Neural progenitor cell (in vitro differentiated cells): Measurements from ENCODE around the gene SLC35F4. TPM values are rescaled to one million over a fixed set of nuclear protein-coding genes. Genes with fewer than 3 reads are reported as not detected.

Experiments
- DNase-seq: peaks from one replicate; pipeline ENCODE4 v3.0.0-alpha.2; 2016; ENCODE audit warnings: low spot score
- H2AFZ ChIP-seq: fragments of 200-600 bp; sonication (generic); replicated peaks from 2 replicates; pipeline ENCODE4 v1.6.1; 2016; ENCODE audit warnings: antibody characterized with exemption
- H3F3A ChIP-seq: fragments of 200-600 bp; sonication (generic); 2 replicates; pipeline ENCODE4 v1.6.1; 2016; ENCODE audit warnings: antibody characterized with exemption, low read depth
- H3K27ac ChIP-seq: fragments of 200-600 bp; sonication (generic); 2 replicates; pipeline ENCODE4 v1.5.1; 2016; ENCODE audit warnings: mild to moderate bottlenecking
- H3K27me3 ChIP-seq: fragments of 200-600 bp; sonication (generic); 2 replicates; pipeline ENCODE4 v1.6.1; 2016; ENCODE audit warnings: mild to moderate bottlenecking, moderate library complexity
- H3K36me3 ChIP-seq: fragments of 200-600 bp; sonication (generic); 2 replicates; pipeline ENCODE4 v1.5.1; 2016
- H3K4me1 ChIP-seq: fragments of 200-600 bp; sonication (generic); 2 replicates; pipeline ENCODE4 v1.6.1; 2016; ENCODE audit warnings: mixed run types
- H3K4me2 ChIP-seq: fragments of 200-600 bp; sonication (generic); 2 replicates; pipeline ENCODE4 v1.6.1; 2016
- H3K4me3 ChIP-seq: fragments of 200-600 bp; sonication (generic); 2 replicates; pipeline ENCODE4 v1.5.1; 2016
- H3K79me2 ChIP-seq: fragments of 200-600 bp; sonication (generic); 2 replicates; pipeline ENCODE4 v1.6.1; 2016; ENCODE audit warnings: low read depth
- H3K9ac ChIP-seq: fragments of 200-600 bp; sonication (generic); 2 replicates; pipeline ENCODE4 v1.6.1; 2016
- H3K9me3 ChIP-seq: fragments of 200-600 bp; sonication (generic); 2 replicates; pipeline ENCODE4 v1.5.1; 2016; ENCODE audit warnings: low read depth
- H4K20me1 ChIP-seq: fragments of 200-600 bp; sonication (generic); 2 replicates; pipeline ENCODE4 v1.6.1; 2016; ENCODE audit warnings: low read depth
- H3K27ac Mint-ChIP-seq: 3 replicates; pipeline ENCODE4 v1.8.0; 2021; ENCODE audit warnings: mixed read lengths
- H3K27me3 Mint-ChIP-seq: 2 replicates; pipeline ENCODE4 v1.8.0; 2022; ENCODE audit warnings: low read depth, mild to moderate bottlenecking, inconsistent platforms, moderate library complexity, mixed read lengths; ENCODE audit not compliant: insufficient read depth
- H3K36me3 Mint-ChIP-seq: 3 replicates; pipeline ENCODE4 v1.8.0; 2021; ENCODE audit warnings: mixed read lengths
- H3K4me1 Mint-ChIP-seq: 3 replicates; pipeline ENCODE4 v1.8.0; 2021; ENCODE audit warnings: mixed read lengths
- H3K4me3 Mint-ChIP-seq: 3 replicates; pipeline ENCODE4 v1.8.0; 2021; ENCODE audit warnings: mild to moderate bottlenecking, moderate library complexity, mixed read lengths
- H3K9me3 Mint-ChIP-seq: 3 replicates; pipeline ENCODE4 v1.8.0; 2020; ENCODE audit warnings: mixed read lengths
- EZH2 ChIP-seq: fragments of 200-600 bp; sonication (generic); IDR thresholded peaks from 2 replicates; pipeline ENCODE4 v1.6.1; 2017; ENCODE audit warnings: antibody characterized with exemption, mild to moderate bottlenecking, moderate library complexity
- EZH2phosphoT487 ChIP-seq: fragments of 200-600 bp; sonication (generic); IDR thresholded peaks from 2 replicates; pipeline ENCODE4 v1.6.1; 2017; ENCODE audit warnings: antibody characterized with exemption
- total RNA-seq: library from RNA; depleted of rRNA; stranded (reverse); fragments of >200 nt; gene quantifications from 2 replicates; pipeline ENCODE4 v1.2.3, GENCODE V29; 2015; ENCODE audit warnings: low replicate concordance
- TF ChIP-seq, protein P1 (sequence below): fragments of 200-600 bp; sonication (generic); IDR thresholded peaks from 2 replicates; pipeline ENCODE4 v1.5.1; 2017; ENCODE audit warnings: antibody characterized with exemption, mild to moderate bottlenecking

The SLC35F4 gene
- total RNA-seq, 1 donor from 2014 or later: not detected

DNA sequence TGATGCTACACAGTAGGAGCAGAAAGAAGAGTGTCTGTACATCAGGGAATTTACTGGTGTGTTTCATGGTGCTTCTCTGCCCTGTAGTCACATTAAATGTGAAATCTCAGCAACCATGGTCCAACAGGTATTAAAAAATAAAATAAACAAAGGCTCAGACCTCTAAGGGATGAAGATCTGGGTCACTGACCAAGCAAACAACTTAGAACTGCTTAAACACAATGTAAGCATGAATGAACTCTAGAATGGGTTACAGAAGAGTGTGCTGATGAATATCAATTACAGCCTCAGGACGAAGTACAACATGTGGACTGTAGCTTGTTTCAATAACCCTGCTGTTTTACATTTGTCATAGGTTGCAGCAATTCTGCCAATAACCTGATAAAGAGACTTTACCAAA is 47.4 kb downstream of the SLC35F4 start:
- H2AFZ ChIP-seq: no peak overlapping the region

DNA sequence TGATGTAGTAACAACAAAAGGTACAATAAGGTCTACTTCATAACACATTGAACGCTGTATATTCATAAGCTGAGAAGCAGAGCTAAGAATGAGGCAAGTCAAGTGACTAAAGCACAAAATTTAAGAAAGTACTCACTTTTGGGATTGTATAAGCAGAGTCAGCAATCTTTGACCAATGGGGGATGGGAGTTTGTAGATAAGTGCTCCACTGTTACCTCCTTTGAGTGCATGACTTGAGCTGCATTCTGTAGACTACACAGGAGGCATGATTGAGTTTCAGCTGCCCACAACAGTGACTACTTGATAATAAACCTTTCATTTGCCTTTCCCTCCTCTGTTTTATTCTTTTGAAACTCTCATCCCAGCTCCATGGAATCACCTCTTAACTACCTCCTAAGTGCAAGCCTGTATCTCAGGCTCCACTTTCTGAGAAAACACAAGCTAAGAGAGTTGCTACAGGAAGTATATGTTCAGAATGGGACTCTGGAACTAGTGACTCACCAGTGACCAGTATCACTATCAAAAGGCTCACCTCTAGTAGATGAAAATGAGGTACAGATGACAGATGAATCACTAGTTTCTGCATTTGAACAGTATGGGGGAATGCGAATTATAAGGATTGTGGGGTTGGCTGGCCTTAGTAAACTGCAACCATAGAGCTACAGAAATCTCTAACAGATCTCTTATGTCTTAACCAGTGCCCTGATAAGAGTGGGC is 49.2 kb downstream of the SLC35F4 start:
- H2AFZ ChIP-seq: peak overlapping the region; percentile 36
- no peak overlapping the region for H3K27ac ChIP-seq
- no peak overlapping the region for H3K4me3 Mint-ChIP-seq
- no peaks in the 10 kb centered on the region for H3K79me2 ChIP-seq
- H3K27me3 Mint-ChIP-seq: peaks cover 3% of the 10 kb centered on the region
- DNase-seq: no peak
- no peaks in the 10 kb centered on the region for H3K9me3 ChIP-seq
- no peak for TF ChIP-seq EZH2
- TF ChIP-seq, protein P1, sequence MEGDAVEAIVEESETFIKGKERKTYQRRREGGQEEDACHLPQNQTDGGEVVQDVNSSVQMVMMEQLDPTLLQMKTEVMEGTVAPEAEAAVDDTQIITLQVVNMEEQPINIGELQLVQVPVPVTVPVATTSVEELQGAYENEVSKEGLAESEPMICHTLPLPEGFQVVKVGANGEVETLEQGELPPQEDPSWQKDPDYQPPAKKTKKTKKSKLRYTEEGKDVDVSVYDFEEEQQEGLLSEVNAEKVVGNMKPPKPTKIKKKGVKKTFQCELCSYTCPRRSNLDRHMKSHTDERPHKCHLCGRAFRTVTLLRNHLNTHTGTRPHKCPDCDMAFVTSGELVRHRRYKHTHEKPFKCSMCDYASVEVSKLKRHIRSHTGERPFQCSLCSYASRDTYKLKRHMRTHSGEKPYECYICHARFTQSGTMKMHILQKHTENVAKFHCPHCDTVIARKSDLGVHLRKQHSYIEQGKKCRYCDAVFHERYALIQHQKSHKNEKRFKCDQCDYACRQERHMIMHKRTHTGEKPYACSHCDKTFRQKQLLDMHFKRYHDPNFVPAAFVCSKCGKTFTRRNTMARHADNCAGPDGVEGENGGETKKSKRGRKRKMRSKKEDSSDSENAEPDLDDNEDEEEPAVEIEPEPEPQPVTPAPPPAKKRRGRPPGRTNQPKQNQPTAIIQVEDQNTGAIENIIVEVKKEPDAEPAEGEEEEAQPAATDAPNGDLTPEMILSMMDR: no peak
- TF ChIP-seq EZH2phosphoT487: no peak
- no peak overlapping the region for H3K4me3 ChIP-seq
- H3K36me3 ChIP-seq: no peaks in the 10 kb centered on the region
- peaks cover 17% of the 10 kb centered on the region for H3K4me1 ChIP-seq
- H3K27ac Mint-ChIP-seq: no peak overlapping the region
- peak overlapping the region; percentile 58 for H3K4me2 ChIP-seq
- peaks cover 8% of the 10 kb centered on the region for H3K4me1 Mint-ChIP-seq
- no peaks in the 10 kb centered on the region for H3K36me3 Mint-ChIP-seq
- no peak overlapping the region for H3K9ac ChIP-seq
- no peaks in the 10 kb centered on the region for H3K9me3 Mint-ChIP-seq
- H3K27me3 ChIP-seq: no peaks in the 10 kb centered on the region
- no peaks in the 10 kb centered on the region for H4K20me1 ChIP-seq
- H3F3A ChIP-seq: no peaks in the 10 kb centered on the region

More for the DNA sequence above, 47.4 kb downstream of the SLC35F4 start:
- no peak overlapping the region for H3K27ac ChIP-seq
- H3K27me3 ChIP-seq: no peaks in the 10 kb centered on the region
- TF ChIP-seq EZH2 (no peak), EZH2phosphoT487 (no peak)
- TF ChIP-seq, protein P1: no peak
- peaks cover 2% of the 10 kb centered on the region for H3K27me3 Mint-ChIP-seq
- H3K9me3 ChIP-seq: no peaks in the 10 kb centered on the region
- H3K4me1 ChIP-seq: peaks cover 17% of the 10 kb centered on the region
- H3F3A ChIP-seq: no peaks in the 10 kb centered on the region
- H3K4me3 Mint-ChIP-seq: no peak overlapping the region
- no peaks in the 10 kb centered on the region for H4K20me1 ChIP-seq
- H3K79me2 ChIP-seq: no peaks in the 10 kb centered on the region
- peaks cover 8% of the 10 kb centered on the region for H3K4me1 Mint-ChIP-seq
- H3K9me3 Mint-ChIP-seq: no peaks in the 10 kb centered on the region
- H3K36me3 ChIP-seq: no peaks in the 10 kb centered on the region
- H3K4me3 ChIP-seq: no peak overlapping the region
- no peak overlapping the region for H3K27ac Mint-ChIP-seq
- H3K36me3 Mint-ChIP-seq: no peaks in the 10 kb centered on the region
- H3K9ac ChIP-seq: no peak overlapping the region
- H3K4me2 ChIP-seq: no peak overlapping the region
- DNase-seq: no peak

DNA sequence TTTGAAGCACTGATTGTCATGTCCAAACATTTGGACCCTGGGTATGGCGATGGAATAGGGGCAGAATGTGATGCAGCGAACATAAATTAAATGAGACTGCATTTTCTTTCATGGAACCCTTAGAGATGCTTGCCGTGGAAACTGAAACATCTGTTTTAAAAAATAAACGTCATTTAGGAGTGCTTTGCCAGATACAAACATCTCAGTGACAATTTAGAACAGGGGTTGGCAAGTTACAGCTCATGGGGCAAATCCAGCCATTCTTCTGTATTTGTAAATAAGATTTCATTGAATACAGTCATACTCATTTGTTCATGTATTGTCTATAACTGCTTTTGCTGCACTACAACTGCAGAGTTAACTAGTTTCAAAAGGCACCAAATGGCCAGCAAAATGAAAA is 51.2 kb downstream of the SLC35F4 start:
- no peak overlapping the region for H3K4me3 Mint-ChIP-seq
- Histone ChIP-seq H2AFZ (no peak overlapping the region), H3K9ac (no peak overlapping the region), H3K4me1 (peaks cover 17% of the 10 kb centered on the region), H4K20me1 (no peaks in the 10 kb centered on the region), H3K4me3 (no peak overlapping the region), H3K79me2 (no peaks in the 10 kb centered on the region), H3K36me3 (no peaks in the 10 kb centered on the region), H3K4me2 (no peak overlapping the region), H3F3A (no peaks in the 10 kb centered on the region), H3K27me3 (no peaks in the 10 kb centered on the region), H3K9me3 (no peaks in the 10 kb centered on the region), H3K27ac (no peak overlapping the region)
- no peak for DNase-seq
- peaks cover 3% of the 10 kb centered on the region for H3K27me3 Mint-ChIP-seq
- no peak overlapping the region for H3K27ac Mint-ChIP-seq
- no peaks in the 10 kb centered on the region for H3K9me3 Mint-ChIP-seq
- H3K4me1 Mint-ChIP-seq: peaks cover 8% of the 10 kb centered on the region
- no peaks in the 10 kb centered on the region for H3K36me3 Mint-ChIP-seq
- TF ChIP-seq, protein P1: no peak
- TF ChIP-seq EZH2phosphoT487 (no peak), EZH2 (no peak)
